ENCODE results near the gene CTXND1. TPM values are rescaled to one million over a fixed set of nuclear protein-coding genes. Genes with fewer than 3 reads are reported as not detected.

Gene CTXND1
- total RNA-seq, 1 donor from 2014 or later = not detected

DNA sequence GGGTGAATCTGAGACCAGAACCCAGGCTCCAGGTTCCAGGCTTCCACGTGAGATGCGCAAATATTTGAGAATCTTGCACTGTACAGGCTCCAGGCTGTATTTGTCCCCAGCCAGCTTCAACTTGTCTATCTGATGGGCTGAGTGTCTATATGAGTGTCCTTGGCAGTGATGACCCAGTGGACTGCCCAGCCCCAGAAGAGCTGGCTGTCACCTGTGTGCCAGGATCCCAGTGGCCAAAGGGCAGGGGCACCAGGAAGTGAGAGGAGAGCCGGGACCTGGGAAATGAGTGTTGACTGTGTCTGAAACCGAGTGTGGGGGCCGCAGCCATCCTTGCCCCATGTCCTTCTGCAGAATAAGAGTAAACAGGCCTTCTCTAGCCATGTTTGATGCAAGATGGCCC lies 88.8 kb downstream of the CTXND1 start:
- H3K4me3 ChIP-seq (ENCODE audit: low read depth, low read length) = no peak overlapping the region
- TF ChIP-seq, protein P1, sequence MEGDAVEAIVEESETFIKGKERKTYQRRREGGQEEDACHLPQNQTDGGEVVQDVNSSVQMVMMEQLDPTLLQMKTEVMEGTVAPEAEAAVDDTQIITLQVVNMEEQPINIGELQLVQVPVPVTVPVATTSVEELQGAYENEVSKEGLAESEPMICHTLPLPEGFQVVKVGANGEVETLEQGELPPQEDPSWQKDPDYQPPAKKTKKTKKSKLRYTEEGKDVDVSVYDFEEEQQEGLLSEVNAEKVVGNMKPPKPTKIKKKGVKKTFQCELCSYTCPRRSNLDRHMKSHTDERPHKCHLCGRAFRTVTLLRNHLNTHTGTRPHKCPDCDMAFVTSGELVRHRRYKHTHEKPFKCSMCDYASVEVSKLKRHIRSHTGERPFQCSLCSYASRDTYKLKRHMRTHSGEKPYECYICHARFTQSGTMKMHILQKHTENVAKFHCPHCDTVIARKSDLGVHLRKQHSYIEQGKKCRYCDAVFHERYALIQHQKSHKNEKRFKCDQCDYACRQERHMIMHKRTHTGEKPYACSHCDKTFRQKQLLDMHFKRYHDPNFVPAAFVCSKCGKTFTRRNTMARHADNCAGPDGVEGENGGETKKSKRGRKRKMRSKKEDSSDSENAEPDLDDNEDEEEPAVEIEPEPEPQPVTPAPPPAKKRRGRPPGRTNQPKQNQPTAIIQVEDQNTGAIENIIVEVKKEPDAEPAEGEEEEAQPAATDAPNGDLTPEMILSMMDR (conservative IDR thresholded peaks at IDR 0.05; ENCODE audit: low read depth, low read length) = no peak
- no peak for DNase-seq (ENCODE audit: low read depth)

DNA sequence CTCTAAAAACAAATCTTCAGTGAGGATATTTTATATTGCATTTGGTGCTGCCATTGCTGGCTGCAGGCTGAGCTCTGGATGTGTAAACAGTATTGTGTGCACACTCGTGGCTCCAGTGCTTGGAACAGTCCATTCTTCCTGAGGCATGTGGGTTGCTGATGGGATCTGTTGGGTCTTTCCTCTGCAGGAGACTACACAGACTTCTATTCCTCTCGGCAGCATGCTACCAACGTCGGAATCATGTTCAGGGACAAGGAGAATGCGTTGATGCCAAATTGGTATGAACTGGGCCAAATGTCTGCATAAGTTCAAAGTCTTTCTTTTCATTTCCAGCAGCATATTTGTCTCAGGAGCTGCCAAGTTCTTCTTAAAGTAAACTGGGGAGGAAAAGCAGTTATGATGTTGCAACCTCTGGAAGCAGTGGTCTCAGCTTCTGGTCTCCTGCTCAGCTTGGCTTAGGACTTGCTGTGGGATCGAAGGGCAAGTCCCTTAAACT lies 89.9 kb downstream of the CTXND1 start:
- no peak overlapping the region for H3K4me3 ChIP-seq (ENCODE audit: low read depth, low read length)
- DNase-seq (ENCODE audit: low read depth) = no peak
- TF ChIP-seq, protein P1 (conservative IDR thresholded peaks at IDR 0.05; ENCODE audit: low read depth, low read length) = no peak

DNA sequence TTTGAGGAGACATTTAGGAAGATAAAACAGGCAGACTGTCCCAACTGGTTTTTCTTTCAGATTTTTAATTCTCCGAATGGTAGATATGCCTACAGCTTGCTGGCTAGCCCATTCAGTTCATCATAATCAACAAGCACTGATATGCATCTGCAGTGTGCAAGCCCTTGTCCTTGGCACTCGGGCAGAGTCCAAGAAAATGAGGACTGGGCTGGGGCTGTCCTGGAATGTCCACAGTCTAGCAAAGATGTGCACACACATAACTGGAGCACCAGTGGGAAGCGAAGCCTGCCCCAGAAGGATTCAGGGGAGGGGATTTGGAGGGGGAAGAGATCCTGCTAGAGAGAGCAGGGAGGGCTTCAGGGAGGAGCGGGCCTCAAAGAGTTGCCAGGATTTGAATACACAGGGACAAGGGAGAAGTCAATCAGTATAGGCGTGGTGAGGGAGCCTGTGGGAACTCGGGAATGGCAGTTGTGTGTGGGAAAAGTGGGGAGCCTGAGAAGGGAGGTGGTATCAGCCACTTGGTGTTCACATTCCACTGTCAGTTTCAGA lies 90.5 kb downstream of the CTXND1 start:
- DNase-seq (ENCODE audit: low read depth) = no peak
- H3K4me3 ChIP-seq (ENCODE audit: low read depth, low read length) = no peak overlapping the region
- TF ChIP-seq, protein P1 (conservative IDR thresholded peaks at IDR 0.05; ENCODE audit: low read depth, low read length) = no peak

DNA sequence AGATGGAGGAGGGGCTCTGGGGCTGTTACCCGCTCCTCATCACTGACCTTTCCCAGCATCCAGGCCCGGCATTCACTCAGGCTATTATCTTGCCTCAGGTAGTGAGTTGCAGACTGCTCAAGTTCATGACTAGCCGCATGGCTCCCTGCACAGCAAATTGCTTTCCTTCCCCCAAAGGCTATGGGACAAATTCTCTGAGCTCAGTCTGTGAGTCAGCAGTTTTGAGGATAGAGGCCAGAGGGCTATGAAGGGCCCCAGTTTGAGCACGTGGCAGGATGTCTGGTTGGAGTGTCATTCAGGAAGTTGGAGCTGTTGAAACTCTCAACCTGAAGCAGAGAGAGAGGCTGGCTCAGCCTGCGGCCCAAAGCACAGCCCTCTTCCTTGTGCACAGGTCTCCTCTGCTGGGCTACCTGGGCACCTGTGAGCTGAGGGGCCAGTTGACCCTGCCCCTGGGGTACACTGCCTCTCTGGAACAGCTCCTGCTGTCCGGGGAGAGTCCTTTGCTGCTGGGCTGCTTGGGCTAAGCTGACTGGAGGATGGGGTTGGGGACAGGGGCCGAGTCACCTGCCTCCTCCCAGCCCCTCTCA lies 91.3 kb downstream of the CTXND1 start:
- H3K4me3 ChIP-seq (ENCODE audit: low read depth, low read length) = no peak overlapping the region
- peak; percentile 91 for DNase-seq (ENCODE audit: low read depth)
- TF ChIP-seq, protein P1 (conservative IDR thresholded peaks at IDR 0.05; ENCODE audit: low read depth, low read length) = no peak

DNA sequence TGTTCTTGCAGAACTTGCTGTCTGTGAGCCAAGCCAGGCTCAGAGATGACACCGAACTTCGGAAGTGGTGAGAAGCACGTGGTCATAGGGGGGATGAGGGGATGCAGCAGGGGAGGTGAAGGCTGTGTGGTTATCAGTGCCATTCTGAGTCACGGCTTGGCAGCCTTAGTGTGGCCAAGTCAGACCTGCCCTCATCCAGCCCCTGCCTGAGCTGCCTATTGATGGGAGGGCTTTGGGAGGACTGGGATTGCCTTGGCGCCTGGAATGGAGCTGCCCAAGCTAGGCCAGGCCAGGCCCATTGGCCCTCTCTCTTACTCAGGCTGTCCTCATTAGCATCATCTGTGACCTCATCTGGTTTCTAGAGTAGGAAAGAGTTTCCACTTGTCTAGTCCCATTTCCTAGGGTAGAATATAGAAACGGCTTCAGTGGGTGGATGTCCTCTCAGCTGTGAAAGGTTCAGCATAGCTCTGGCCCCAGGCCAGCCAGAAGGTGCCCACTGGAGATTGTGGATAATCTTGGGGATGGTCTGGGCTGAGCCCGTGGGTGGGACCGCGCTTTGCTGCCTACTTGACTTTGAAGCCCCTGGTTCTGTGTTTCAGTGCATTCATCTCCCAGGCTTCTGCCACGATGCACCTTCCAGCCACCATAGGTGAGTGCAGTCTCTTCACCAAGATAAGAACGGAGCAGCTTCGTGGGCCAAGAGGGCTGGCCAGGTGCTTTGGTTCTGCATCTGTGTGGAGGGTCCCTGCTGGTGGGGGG lies 92.0 kb downstream of the CTXND1 start:
- TF ChIP-seq, protein P1 (conservative IDR thresholded peaks at IDR 0.05; ENCODE audit: low read depth, low read length) = no peak
- no peak for DNase-seq (ENCODE audit: low read depth)

DNA sequence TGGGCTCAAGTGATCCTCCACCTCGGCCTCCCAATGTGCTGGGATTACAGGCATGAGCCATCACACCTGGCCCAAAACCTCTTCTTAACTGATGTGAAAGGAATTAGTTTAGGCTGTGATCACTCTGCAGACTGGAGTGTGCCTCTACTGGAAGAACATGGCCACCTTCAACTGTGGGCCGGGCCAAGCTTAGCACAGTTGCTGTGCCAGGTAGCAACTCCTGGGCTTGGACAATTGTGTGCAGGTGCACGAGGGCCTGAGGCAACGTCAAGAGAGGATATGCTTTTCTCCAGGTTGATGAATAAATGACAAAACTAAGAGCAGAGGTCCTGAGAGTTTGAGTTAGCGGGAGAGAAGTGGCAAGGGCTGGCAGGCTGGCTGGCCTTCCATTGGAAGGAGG lies 92.7 kb downstream of the CTXND1 start:
- TF ChIP-seq, protein P1 (conservative IDR thresholded peaks at IDR 0.05; ENCODE audit: low read depth, low read length) = no peak
- no peak for DNase-seq (ENCODE audit: low read depth)
- no peak overlapping the region for H3K4me3 ChIP-seq (ENCODE audit: low read depth, low read length)

More for the DNA sequence above, 92.0 kb downstream of the CTXND1 start:
- no peak overlapping the region for H3K4me3 ChIP-seq (ENCODE audit: low read depth, low read length)

Data from epithelial cell of proximal tubule (primary cell).